Embryonic facial prominence (tissue), 1 donor: Measurements from ENCODE around the gene ASXL1.
"Not testable (repeated sequence)": the region's sequence is repeated elsewhere in the genome, so short reads cannot be mapped to it uniquely, and the experiment has no call there.

ENCODE experiments used
- DNase-seq: peaks from one replicate; pipeline ENCODE4 v3.0.0-alpha.2; 2016; ENCODE audit errors: extremely low spot score

ASXL1 gene

DNA sequence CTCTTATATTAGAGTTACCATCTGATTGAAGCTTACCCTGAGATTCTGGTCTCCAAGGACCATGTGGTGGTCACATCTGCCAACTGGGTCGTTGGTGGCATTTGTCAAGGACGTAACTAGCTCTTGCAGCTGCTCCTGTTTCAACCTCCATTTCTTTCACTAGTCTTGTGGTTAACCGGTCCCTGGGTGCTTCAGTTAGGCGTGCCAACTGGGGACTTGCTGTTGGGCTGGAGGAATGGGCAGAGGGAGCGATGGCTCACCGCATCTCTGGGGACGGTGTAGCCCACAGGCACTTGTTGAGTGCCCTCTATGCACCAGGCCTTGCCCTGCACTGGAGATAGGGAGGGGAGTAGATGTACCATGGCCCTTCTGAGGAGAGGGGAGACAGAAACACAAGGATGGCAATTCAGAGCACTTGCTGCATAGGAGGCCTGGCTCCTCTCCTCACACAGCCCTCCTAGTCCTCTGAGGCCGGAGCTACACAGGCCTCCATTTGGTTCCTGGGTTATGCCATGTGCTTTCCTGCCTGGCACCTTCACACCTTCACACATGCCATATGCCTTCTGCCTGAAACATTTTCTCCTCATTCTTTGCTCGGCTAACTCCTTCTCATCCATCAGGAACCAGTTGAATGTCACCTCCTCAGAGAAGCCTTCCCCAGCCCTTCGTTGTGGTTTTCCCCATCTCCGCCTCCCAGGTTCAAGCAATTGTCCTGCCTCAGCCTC lies 20.0 kb upstream of the ASXL1 start:
- no peak for DNase-seq

DNA sequence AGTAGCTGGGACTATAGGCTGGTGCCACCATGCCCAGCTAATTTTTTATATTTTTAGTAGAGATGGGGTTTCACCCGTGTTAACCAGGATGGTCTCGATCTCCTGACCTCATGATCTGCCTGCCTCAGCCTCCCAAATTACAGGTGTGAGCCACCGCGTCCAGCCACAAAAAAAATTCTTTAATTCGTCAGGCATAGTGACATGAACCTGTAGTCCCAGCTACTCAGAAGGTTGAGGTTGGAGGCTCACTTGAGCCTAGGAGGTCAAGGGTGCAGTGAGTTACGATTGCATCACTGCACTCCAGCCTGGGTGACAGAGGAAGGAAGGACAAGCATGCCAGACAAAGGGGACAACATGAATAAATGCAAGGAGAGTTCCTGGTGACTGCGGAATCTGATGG lies 19.5 kb upstream of the ASXL1 start:
- no peak for DNase-seq

DNA sequence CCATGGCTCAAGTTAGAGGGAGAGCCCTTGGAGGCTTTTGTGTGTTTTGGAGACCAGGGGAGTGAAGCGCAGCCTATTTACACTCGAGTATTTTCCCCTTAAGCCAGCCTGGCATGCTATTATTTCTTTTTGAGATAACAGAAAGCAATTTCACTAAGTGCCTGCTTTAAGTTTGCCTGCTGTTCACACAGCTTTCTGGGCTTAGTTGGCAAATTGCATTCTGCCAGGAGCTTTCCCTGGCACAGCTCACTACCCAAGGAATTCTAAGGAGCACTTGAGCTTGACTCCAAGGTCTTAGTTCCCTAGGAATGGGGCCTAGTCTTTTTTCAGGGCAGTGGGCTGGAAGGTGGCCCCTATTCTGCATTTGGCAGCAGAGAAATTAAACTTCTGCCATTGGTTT lies 19.0 kb upstream of the ASXL1 start:
- DNase-seq, result no peak

DNA sequence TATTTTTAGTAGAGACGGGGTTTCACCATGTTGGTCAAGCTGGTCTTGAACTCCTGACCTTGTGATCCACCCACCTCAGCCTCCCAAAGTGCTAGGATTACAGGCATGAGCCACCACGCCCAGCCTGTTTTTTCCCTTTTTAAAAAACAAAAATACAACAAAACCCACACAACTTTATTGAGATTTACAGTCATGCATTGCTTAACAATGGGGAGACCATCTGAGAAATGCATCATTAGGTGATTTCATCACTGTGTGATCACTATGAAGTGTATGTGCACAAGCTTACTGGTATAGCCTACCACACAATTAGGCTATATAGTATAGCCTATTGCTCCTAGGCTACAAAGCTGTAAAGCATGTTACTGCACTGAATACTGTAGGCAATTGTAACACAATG lies 17.1 kb upstream of the ASXL1 start:
- DNase-seq, result not testable (repeated sequence)

DNA sequence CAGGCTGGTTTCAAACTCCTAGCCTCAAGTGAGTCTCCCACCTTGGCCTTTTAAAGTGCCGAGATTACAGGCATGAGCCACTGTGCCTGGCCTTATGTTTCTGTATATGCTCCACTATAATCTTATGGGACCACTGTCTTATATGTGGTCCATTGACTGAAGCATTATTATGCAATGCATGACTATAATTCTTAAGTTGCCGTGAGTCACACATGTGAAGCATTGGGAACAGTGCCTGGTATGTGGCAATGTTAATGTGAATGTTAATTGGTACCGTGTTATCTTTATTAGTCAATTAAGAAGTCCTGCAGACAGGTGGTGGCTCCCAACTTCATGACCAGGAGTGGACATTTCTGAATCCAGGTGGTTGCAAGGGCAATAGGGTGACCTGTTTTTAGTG lies 14.7 kb upstream of the ASXL1 start:
- DNase-seq, result no peak

DNA sequence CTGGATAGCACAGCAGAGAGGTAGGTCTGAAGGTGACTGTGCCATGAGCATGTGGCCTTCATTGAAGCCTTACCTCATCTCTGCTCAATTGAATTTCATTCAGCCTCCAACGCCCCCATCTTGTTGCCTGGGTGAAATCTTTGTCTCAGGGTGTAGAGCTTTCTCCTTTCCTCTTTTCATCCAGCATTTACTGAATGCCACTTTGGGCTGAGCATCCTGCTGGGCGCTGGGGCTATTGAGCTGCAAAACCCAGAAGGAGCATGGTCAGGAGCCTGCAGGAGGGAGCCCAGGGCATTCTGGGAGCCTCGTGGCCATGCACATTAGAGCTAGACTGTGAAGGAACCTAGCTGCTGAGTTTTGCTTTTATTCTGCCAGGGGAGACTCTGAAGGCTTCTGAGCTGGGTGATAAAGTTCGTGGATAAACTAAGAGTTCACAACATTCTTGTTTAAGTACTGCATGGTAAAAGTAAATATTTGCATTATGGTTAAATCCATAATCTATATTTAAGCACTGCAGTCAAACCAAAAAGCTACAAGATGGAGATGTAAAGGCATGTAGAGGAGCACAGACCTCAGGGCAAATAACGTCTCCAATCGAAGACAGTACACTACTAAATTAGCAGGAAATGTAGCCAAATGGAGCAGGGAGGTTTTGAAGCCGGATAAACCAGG lies 13.2 kb upstream of the ASXL1 start:
- no peak for DNase-seq

DNA sequence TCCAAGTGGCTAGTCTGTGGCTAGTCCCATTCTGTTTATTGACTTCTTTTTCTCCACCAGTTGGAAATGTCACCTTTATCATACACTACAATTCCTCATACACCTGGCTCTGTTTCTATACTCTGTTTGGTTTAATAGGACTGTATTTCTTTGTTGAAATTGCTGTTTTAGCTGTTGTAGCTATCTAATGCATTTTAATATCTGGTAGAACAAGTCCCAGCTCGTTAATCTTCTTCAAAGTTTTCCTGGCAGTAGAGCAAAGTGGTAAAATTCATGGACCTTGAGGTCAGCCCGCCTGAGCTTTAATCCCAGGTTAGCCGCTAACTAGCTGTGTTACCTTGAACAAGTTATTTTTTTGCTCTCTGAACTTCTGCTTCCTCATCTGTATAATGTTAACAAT lies 9.9 kb upstream of the ASXL1 start:
- no peak for DNase-seq

DNA sequence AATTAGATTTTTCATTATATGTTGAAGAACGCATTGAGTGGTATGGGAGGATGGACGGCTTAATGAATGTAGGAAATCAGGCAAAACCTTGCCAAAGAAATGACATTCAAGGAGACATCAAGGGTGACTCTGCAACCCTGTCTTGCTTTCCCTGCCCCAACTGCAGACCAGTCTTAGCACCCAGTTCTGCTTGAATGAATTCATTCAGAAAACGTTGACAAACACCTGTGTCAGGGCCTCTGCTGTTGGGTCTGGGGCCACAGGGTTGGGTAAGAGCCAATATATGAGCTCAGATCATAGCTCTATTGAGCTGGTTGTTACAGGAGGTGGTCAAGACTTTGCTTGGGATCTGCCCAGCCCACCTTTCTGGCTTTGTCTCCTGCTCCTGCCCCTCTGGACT lies 7.7 kb upstream of the ASXL1 start:
- no peak for DNase-seq

DNA sequence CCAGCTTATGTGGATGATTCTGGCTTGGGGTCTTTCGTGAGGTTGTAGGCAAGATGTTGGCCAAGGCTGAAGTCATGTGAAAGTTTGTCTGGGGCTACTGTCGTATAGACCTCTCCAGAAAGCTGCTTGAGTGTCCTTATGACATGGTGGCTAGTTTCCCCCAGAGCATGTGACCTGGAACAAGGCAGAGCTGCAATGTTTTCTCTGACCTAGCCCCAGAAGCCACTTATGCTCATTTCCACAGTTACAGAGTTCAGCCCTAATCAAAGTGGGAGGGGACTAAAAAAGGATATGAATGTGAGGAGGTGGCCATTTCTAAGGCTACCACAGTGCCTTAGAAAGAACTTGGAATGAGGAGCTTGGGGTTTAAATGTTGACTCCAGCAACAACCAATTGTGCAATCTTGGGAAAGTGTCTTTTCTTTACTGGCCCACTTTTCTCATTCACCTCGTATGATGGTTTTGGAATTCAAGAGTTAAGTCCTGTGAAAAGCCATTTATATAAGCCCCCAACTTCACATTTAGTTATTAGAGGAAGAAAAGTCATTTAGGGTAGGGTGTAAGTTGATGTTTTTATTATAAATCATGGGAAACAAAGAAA lies 5.9 kb upstream of the ASXL1 start:
- DNase-seq, result no peak

DNA sequence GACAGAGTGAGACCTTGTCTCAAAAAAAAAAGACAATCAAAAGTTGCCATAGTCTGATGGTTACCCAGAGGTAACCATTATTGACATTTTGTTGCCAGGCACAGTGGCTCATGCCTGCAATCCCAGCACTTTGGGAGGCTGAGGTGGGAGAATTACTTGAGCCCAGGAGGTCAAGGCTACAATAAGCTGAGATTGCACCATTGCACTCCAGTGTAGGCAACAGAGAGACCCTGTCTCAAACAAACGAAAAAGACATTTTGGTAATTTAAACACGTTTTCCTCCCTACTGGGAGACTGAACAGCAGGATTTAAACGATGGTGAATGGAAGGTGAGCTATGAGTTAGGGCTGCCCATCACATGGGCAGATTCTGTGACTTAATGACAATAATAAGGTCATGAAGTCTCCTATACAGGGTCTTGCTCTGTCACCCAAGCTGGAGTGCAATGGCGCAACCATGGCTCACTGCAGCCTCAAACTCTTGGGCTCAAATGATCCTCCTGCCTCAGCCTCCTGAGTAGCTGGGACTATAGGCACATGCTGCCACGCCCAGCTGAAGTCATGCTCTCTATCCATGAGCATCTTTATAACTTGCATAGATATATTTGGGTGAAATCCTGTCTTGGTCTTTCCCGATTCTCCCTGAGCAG lies 4.2 kb upstream of the ASXL1 start:
- no peak for DNase-seq

DNA sequence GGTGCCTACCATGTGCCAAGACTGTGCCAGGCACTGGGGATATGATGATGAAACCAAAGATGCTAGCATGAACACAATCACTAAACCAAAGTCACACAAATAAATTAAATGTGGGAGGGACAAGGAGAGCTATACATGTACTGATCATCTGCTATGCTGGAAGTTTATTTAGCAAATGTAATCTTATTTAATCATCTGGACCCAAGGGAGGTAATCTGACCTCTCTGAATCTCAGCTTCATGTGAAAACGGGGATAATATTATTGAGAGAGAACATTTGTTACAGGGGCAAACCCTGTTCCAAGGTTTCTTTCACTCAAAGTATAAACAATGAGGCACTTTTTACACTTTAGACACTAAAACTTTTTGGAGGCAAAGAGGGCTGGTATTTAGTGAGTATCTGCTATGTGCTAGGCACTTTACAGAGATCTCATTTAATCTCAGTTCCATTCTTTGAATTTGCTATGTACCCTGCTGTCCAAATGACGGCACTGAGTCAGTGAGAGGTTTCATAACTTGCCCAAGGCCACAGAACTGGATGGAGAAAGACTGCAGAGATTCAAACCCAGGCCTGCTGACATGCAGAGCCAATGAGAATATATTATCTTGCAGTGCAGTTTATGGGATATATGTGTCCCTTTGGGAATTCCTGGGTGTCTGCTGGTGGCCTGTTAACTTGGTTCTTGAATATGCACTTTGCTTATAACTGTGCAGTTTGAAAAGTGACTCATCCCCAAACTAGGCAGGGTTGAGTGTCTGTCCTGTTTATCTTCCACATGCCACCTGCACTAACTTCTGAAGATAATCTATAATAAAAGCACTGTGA lies 3.3 kb upstream of the ASXL1 start:
- DNase-seq, result no peak

DNA sequence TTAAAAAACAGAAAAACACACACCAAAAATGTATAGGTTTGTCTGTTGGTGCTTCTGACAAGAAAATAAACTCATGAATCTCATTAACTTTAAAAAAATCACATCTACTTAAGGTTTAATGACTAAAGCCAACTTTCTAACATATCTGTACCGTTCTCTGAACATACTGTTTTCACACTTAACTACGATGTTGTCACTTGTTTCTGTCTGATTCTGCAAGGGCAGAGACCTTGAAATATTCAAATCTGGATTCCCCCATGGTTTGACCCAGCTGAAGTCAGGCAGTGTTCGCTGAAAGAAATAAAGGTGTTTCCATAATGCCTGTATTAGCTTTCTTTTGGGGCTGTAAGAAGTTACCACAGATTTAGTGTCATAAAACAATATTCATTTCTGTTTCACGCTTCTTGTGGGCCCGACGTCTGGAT lies 2.7 kb upstream of the ASXL1 start:
- no peak for DNase-seq

DNA sequence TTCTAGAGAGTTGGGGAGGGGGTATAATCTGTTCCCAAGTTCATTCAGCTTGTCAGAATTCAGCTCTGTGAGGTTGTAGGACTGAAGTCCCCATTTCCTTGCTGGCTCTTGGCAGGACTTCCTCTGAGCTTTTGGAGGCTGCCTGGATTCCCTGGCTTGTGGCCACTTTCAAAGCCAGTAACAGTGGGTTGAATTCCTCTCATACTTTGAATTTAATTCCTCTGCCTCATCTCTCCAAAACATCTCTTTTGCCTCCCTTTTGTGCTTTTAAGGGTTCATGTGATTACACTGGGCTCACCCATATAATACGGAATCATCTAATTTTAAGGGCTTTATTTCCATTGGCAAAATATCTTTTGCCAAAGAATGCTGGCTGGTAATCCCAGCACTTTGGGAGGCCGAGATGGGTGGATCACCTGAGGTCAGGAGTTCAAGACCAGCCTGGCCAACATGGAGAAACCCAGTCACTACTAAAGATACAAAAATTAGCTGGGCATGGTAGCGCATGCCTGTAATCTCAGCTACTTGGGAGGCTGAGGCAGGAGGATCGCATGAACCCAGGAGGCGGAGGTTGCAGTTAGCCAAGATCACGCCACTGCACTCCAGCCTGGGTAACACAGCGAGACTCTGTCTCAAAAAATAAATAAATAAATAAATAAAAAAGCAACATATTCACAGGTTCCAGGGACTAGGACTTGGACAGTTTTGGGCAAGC lies 2.1 kb upstream of the ASXL1 start:
- DNase-seq, result not testable (repeated sequence)

DNA sequence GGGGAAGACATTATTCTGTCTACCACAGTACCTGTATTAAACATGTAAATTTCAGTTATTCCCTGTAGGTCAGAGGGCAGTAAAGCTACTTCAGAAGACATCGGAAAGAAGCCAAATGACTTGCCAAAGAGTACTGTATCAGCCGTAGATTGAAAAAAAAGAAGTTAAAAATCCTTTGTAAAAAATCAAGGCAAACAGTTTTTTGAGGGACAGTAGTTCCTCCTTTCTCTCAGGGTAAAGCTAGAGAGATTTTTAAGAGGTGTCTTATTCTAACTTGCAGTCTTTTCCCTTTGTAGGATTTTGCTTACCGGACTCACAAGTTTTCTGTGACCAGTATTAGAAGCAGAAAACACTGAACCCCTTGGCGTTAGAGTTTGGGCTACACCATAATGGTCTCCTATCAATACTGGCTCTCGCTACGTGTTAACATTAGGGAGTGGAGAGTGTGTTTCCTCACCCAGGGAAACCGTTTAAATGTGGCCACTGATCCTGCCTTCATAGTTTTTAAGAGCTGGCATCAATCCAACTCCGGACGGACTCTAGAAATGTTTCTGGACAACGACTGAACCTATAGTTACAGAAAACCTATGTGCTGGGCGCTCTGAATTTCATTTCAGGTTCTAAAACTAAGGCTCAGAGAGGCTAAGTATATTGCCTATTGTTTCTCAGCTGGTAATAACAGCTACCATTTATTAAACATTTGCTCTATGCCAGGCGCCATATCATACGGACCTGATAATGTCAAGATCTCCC lies 1.3 kb upstream of the ASXL1 start:
- DNase-seq, result no peak

DNA sequence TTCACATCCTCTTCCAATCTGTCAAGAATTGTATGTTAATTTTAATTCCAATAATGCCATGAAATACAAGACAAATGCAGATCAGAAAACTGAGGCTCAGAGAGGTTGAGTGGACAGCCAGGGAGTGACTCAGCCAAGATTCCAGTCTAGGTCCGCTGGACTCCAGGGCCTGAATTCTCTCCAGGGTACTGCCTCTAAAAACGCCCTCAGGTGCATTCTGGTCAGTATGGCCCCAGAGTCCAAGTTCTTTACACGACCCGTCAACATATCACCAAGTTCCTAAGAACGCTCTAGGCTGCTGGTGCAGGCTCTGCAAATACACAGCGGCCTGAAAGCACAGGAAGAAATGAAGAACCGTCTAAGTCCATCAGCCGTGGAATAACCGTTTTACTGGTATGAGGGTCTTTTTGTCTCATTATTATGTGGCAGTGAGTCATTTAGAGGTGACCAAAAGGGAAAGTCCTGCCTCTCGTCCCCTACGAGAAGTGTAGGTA lies 709 bp upstream of the ASXL1 start:
- DNase-seq, result no peak

DNA sequence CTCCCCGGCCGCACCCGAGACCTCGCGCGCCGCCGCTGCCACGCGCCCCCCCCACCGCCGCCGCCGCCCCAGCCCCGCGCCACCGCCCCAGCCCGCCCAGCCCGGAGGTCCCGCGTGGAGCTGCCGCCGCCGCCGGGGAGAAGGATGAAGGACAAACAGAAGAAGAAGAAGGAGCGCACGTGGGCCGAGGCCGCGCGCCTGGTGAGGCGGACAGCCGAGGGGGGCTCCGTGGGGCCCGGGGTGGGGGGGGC lies 426 bp downstream of the ASXL1 start:
- DNase-seq, result no peak

DNA sequence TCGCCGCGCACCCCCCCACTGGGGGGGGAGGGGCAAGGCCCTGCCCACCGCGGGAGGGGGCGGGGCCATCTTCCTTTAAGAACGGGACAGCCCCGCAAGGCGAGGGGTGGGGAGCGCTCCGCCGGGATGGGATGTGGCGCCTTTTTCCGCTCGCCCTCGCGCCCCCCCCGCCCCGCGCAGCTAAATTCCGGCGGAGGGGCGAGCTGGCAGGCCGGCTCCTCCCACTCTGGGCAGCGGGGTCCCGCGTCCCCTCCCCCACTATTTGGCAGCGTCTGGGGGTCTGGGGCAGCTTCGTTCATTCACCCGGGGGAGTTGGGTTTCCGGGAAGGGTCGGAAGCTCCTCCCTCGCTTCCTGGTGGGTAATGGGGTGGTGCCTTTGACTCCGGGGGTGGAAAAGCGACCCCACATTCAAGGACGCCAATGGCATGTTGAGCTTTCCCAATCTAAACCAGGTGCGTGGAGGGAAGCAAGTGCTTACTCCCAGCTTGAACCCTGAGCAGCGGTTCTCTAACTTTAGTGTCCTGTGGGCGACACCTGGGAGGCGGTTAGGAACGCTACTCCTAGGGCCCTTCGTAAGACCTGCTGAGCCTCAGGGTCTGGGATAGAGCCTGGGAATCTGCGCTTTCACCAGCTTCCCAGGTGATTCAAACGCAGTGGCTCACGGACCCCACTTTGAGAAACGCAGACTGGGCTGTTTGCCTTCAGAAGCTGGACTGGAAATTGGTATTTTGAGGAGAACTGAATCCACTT lies 927 bp downstream of the ASXL1 start:
- DNase-seq, result peak; percentile 66

DNA sequence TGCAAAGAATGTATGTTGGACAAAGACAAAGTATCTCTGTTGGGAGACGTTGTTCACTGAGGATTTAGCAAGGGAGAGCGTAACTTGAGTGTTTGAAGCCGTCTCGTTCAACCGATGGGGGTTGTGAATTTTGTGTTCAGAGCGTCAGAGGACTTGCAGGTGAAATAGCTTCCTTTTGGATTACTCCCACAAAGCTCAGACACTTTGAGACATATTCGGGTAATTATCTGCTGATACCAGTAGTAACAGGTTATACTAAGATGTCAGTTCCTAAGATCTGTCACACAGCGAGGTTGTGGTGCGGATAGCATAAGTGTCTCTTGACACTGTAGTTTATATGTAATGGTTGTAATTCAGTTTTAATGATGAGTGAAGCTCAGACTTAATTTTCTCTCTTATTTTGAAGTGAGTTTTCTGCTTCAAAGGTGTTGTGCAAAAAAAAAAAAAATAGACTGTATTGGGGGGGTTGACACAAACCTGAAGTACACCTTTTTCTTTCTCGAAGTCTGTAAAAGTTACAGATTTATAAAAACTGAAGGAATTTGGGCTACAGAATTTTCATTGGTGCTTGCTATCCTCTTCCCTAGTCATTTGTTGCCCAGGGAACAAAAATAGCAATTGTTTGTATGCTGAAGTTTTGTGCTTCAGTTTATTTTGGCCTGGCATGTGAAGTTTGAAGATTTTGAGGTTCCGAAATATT lies 1.7 kb downstream of the ASXL1 start:
- DNase-seq, result no peak

DNA sequence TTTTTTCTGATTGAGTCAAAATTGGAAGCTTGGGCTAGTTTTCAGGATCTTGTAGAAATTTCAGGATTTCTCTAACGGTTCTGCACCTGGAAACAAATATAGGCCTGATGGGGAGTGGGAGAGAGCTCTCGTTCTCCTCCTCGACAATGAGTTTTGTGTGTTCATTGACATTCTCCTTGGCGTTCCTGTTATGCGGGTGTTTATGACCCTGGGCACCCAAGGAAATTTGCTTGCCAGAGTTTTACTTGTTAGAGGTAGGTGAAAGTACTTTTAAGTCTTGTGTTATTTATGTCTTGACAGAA lies 2.2 kb downstream of the ASXL1 start:
- no peak for DNase-seq
